HUES64 (cell line): ENCODE data around the gene PPCDC.
"Not testable (repeated sequence)": the region's sequence is repeated elsewhere in the genome, so short reads cannot be mapped to it uniquely, and the experiment has no call there.

ENCODE experiments used
- H3K27ac ChIP-seq: 2 replicates; pipeline ENCODE4 v1.7.0; 2013; ENCODE audit warnings: low read depth, low read length, inconsistent platforms
- H3K27me3 ChIP-seq: 2 replicates; pipeline ENCODE4 v1.6.1; 2013; ENCODE audit warnings: mild to moderate bottlenecking, low read length; ENCODE audit not compliant: insufficient read depth
- H3K36me3 ChIP-seq: 2 replicates; pipeline ENCODE4 v1.6.1; 2013; ENCODE audit warnings: mild to moderate bottlenecking, low read length; ENCODE audit not compliant: insufficient read depth
- H3K4me1 ChIP-seq: 2 replicates; pipeline ENCODE4 v1.6.1; 2013; ENCODE audit warnings: mild to moderate bottlenecking, low read length, moderate library complexity; ENCODE audit not compliant: insufficient read depth
- H3K4me3 ChIP-seq: 2 replicates; pipeline ENCODE4 v1.5.1; 2013; ENCODE audit warnings: mild to moderate bottlenecking, low read length, moderate library complexity
- H3K9ac ChIP-seq: 2 replicates; pipeline ENCODE4 v1.6.1; 2013; ENCODE audit warnings: mild to moderate bottlenecking, low read depth, low read length
- H3K9me3 ChIP-seq: 2 replicates; pipeline ENCODE4 v1.6.1; 2013; ENCODE audit warnings: low read depth, low read length; ENCODE audit not compliant: insufficient read depth
- WGBS: fragments of 150-250, 120-280 bp; methylation state at CpG from one replicate; pipeline ENCODE4 v1.1.7; 2013; ENCODE audit warnings: missing lambda C conversion rate; 5-methylcytosine and 5-hydroxymethylcytosine counted together

The PPCDC gene

GRCh38 chr15:75069301-75069925, 46.0 kb downstream of the PPCDC start:
- Histone ChIP-seq H3K4me1 (no peaks in the 10 kb centered on the region), H3K27ac (no peak overlapping the region), H3K4me3 (no peak overlapping the region), H3K9me3 (peaks cover 5% of the 10 kb centered on the region; the same call in 1 of the 2 replicates), H3K36me3 (no peaks in the 10 kb centered on the region), H3K27me3 (no peaks in the 10 kb centered on the region), H3K9ac (no peak overlapping the region)
- 84% methylated on average over 8 of the region's 8 CpGs for WGBS

GRCh38 chr15:75070674-75071073, 47.3 kb downstream of the PPCDC start:
- Histone ChIP-seq H3K36me3 (no peaks in the 10 kb centered on the region), H3K4me1 (no peaks in the 10 kb centered on the region), H3K27ac (no peak overlapping the region), H3K9ac (no peak overlapping the region), H3K4me3 (no peak overlapping the region), H3K9me3 (peaks cover 9% of the 10 kb centered on the region), H3K27me3 (no peaks in the 10 kb centered on the region)
- 82% methylated on average over 4 of the region's 4 CpGs for WGBS

- no peak overlapping the region for H3K9ac ChIP-seq
- H3K27ac ChIP-seq: no peak overlapping the region
- H3K4me1 ChIP-seq: no peaks in the 10 kb centered on the region
- H3K27me3 ChIP-seq: no peaks in the 10 kb centered on the region
- no peaks in the 10 kb centered on the region for H3K36me3 ChIP-seq
- WGBS: 100% methylated on average over 3 of the region's 3 CpGs
- no peak overlapping the region for H3K4me3 ChIP-seq
- peaks cover 16% of the 10 kb centered on the region for H3K9me3 ChIP-seq
Measured at GRCh38 chr15:75073197-75073596, 49.8 kb downstream of the PPCDC start.

GRCh38 chr15:75076277-75076676, 52.9 kb downstream of the PPCDC start:
- H3K27ac ChIP-seq: no peak overlapping the region
- H3K4me3 ChIP-seq: no peak overlapping the region
- H3K9ac ChIP-seq: no peak overlapping the region
- H3K4me1 ChIP-seq: no peaks in the 10 kb centered on the region
- H3K9me3 ChIP-seq: peaks cover 17% of the 10 kb centered on the region
- WGBS: 86% methylated on average over 2 of the region's 2 CpGs
- H3K36me3 ChIP-seq: no peaks in the 10 kb centered on the region
- H3K27me3 ChIP-seq: no peaks in the 10 kb centered on the region

- not testable (repeated sequence) for H3K4me1 ChIP-seq, H3K27ac ChIP-seq, H3K36me3 ChIP-seq, H3K4me3 ChIP-seq, H3K9ac ChIP-seq, H3K27me3 ChIP-seq
- 92% methylated on average over 4 of the region's 4 CpGs for WGBS
- peaks cover 17% of the 10 kb centered on the region for H3K9me3 ChIP-seq
Measured at GRCh38 chr15:75077551-75077961, 54.2 kb downstream of the PPCDC start.

GRCh38 chr15:75081150-75081549, 57.8 kb downstream of the PPCDC start:
- no peak overlapping the region for H3K4me3 ChIP-seq
- H3K36me3 ChIP-seq: no peaks in the 10 kb centered on the region
- 92% methylated on average over 6 of the region's 8 CpGs for WGBS
- H3K27ac ChIP-seq: no peak overlapping the region
- H3K9me3 ChIP-seq: peaks cover 9% of the 10 kb centered on the region
- no peak overlapping the region for H3K9ac ChIP-seq
- no peaks in the 10 kb centered on the region for H3K4me1 ChIP-seq
- H3K27me3 ChIP-seq: peaks cover 2% of the 10 kb centered on the region; the same call in 1 of the 2 replicates

- Histone ChIP-seq H3K4me1 (no peaks in the 10 kb centered on the region), H3K27me3 (peaks cover 2% of the 10 kb centered on the region; the same call in 1 of the 2 replicates), H3K27ac (no peak overlapping the region), H3K36me3 (no peaks in the 10 kb centered on the region), H3K4me3 (no peak overlapping the region), H3K9ac (no peak overlapping the region), H3K9me3 (peaks cover 3% of the 10 kb centered on the region; the same call in 1 of the 2 replicates)
- 88% methylated on average over 1 of the region's 1 CpG for WGBS
Measured at GRCh38 chr15:75082689-75083088, 59.3 kb downstream of the PPCDC start.

GRCh38 chr15:75085708-75086107, 62.3 kb downstream of the PPCDC start:
- 94% methylated on average over 2 of the region's 3 CpGs for WGBS
- H3K27me3 ChIP-seq, H3K9me3 ChIP-seq, H3K27ac ChIP-seq, H3K9ac ChIP-seq, H3K4me1 ChIP-seq, H3K36me3 ChIP-seq, H3K4me3 ChIP-seq: not testable (repeated sequence)

GRCh38 chr15:75089456-75090387, 66.3 kb downstream of the PPCDC start:
- no peak overlapping the region for H3K4me3 ChIP-seq
- H3K27ac ChIP-seq: no peak overlapping the region
- H3K4me1 ChIP-seq: no peaks in the 10 kb centered on the region
- H3K27me3 ChIP-seq: no peaks in the 10 kb centered on the region
- WGBS: 95% methylated on average over 5 of the region's 6 CpGs
- H3K36me3 ChIP-seq: no peaks in the 10 kb centered on the region
- H3K9me3 ChIP-seq: no peaks in the 10 kb centered on the region
- no peak overlapping the region for H3K9ac ChIP-seq

- WGBS: 90% methylated on average over 7 of the region's 7 CpGs
- H3K9me3 ChIP-seq: no peaks in the 10 kb centered on the region
- H3K27ac ChIP-seq: no peak overlapping the region
- no peaks in the 10 kb centered on the region for H3K27me3 ChIP-seq
- H3K4me3 ChIP-seq: no peak overlapping the region
- no peak overlapping the region for H3K9ac ChIP-seq
- no peaks in the 10 kb centered on the region for H3K4me1 ChIP-seq
- no peaks in the 10 kb centered on the region for H3K36me3 ChIP-seq
Measured at GRCh38 chr15:75090388-75090734, 67.0 kb downstream of the PPCDC start.

GRCh38 chr15:75091814-75092213, 68.4 kb downstream of the PPCDC start:
- Histone ChIP-seq H3K4me1 (no peaks in the 10 kb centered on the region), H3K9me3 (no peaks in the 10 kb centered on the region), H3K27ac (no peak overlapping the region), H3K36me3 (no peaks in the 10 kb centered on the region), H3K4me3 (no peak overlapping the region), H3K27me3 (no peaks in the 10 kb centered on the region), H3K9ac (no peak overlapping the region)
